Measurements from ENCODE around the gene ADIG. TPM values are rescaled to one million over a fixed set of nuclear protein-coding genes. Genes with fewer than 3 reads are reported as not detected.

Gene ADIG
- total RNA-seq, 2 experiments from 2014 or later: not detected

DNA sequence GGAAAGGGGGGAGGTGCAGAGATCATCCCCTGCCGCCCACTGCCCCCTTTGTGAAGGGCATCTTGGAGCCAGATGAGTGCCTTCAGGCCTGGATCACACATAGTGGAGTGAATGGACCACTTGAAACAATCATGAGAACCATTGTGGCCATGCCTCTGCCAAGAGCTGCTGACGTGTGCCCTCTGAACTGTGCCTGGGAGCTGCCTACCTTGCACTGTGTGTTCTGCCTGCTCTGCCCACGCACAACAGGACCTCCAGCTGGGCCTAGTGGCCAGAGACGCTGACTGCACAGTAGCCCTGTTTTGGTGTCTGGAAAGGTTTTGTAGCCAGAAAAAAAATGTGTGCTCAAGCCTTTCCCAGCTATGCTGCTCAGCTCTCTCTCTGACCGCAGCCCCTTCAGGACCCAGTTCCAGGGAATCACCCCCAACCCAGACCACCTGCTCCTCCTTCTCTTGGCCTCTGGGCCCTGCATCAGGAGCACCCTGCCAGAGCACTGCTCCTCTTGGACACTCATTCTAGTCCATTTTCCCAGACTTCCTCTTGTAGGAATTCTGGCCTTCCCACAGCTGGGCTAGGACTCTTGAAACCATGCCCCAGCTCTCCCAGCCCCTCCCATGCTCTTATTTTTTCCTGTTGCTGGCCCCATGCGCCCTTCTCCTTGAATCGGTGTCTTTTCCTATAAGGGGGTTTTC is 1.6 kb upstream of the ADIG start:
- no peak for ATAC-seq (ENCODE audit: poor library complexity)
- no peaks in the 10 kb centered on the region for H3K4me1 Mint-ChIP-seq (ENCODE audit: low read depth)
- H3K4me3 Mint-ChIP-seq: no peak overlapping the region
- no peak overlapping the region for H3K27ac ChIP-seq (ENCODE audit: low read depth in 1 of 2, low read length in 2 of 2)
- H3K4me1 ChIP-seq (ENCODE audit: insufficient read depth, low read length): no peaks in the 10 kb centered on the region
- CTCF ChIA-PET: no interaction called here
- TF ChIP-seq, protein P1, sequence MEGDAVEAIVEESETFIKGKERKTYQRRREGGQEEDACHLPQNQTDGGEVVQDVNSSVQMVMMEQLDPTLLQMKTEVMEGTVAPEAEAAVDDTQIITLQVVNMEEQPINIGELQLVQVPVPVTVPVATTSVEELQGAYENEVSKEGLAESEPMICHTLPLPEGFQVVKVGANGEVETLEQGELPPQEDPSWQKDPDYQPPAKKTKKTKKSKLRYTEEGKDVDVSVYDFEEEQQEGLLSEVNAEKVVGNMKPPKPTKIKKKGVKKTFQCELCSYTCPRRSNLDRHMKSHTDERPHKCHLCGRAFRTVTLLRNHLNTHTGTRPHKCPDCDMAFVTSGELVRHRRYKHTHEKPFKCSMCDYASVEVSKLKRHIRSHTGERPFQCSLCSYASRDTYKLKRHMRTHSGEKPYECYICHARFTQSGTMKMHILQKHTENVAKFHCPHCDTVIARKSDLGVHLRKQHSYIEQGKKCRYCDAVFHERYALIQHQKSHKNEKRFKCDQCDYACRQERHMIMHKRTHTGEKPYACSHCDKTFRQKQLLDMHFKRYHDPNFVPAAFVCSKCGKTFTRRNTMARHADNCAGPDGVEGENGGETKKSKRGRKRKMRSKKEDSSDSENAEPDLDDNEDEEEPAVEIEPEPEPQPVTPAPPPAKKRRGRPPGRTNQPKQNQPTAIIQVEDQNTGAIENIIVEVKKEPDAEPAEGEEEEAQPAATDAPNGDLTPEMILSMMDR (IDR thresholded peaks at IDR 0.05): no peak
- H3K27ac Mint-ChIP-seq: no peak overlapping the region
- H3K36me3 Mint-ChIP-seq (ENCODE audit: low read depth): peaks cover 27% of the 10 kb centered on the region
- H3K4me3 ChIP-seq (ENCODE audit: low read length): no peak overlapping the region
- POLR2A ChIA-PET: no interaction called here
- intact Hi-C loops (cut with DNase I, micrococcal nuclease): no loop called here
- DNase-seq: no peak
- no peaks in the 10 kb centered on the region for H3K9me3 ChIP-seq (ENCODE audit: control insufficient read depth in 1 of 2, insufficient read depth in 1 of 2, low read length in 2 of 2)
- H3K9me3 Mint-ChIP-seq: no peaks in the 10 kb centered on the region
- H3K36me3 ChIP-seq (ENCODE audit: insufficient read depth, low read length): peaks cover 12% of the 10 kb centered on the region
- H3K27me3 ChIP-seq (ENCODE audit: control insufficient read depth in 1 of 2, insufficient read depth in 2 of 2, low read length in 2 of 2): peaks cover 0 to 3% of the 10 kb centered on the region in 2 experiments
- no peaks in the 10 kb centered on the region for H3K27me3 Mint-ChIP-seq

DNA sequence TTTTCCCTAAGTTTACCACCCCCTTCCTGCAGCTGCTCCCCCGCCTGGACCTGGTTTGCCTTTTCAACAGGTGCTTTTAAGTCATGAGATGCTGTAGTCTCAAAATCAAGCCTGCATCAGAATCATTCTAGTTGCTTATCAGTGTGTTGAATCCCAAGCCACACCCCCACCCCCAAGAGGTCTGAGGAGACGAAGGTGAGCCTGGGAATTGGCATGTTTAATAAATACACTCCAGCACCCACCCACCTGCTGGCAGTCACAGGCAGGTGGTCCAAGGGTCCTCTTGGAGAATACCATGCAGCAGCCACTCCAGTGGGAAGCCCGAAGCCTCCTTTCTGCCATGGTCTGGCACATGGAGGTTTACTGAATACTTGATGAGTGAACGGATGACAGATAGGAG is 1.1 kb upstream of the ADIG start:
- TF ChIP-seq, protein P1 (IDR thresholded peaks at IDR 0.05): no peak
- intact Hi-C loops (cut with DNase I, micrococcal nuclease): no loop called here
- POLR2A ChIA-PET: no interaction called here

DNA sequence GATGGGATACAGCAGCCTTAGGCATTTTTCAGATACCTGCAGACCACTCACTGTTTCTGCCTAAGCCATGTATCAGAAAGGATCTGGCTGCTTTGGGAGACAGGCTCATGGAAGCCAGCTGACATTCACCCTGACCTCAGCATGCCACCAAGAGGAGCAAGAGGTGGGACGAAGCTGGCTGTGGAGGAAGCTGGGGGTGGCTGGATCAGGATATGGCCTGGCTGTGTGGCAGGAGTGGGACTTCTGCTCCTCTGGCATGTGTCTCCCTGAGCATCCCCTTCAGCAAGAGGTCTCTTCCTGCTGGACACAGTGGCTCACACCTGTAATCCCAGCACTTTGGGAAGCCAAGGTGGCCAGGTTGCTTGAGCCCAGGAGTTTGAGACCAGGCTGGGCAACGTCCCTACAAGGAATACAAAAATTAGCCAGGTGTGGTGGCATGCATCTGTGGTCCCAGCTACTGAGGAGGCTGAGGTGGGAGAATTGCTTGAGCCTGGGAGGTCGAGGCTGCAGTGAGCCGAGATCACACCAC is 897 bp downstream of the ADIG start:
- POLR2A ChIA-PET: no interaction called here
- H3K36me3 ChIP-seq (ENCODE audit: insufficient read depth, low read length): no peaks in the 10 kb centered on the region
- peaks cover 0 to 5% of the 10 kb centered on the region in 2 experiments for H3K27me3 ChIP-seq (ENCODE audit: control insufficient read depth in 1 of 2, insufficient read depth in 2 of 2, low read length in 2 of 2)
- H3K27ac ChIP-seq (ENCODE audit: low read depth in 1 of 2, low read length in 2 of 2): no peak overlapping the region
- peaks cover 0 to 7% of the 10 kb centered on the region in 2 experiments for H3K9me3 ChIP-seq (ENCODE audit: control insufficient read depth in 1 of 2, insufficient read depth in 1 of 2, low read length in 2 of 2)
- Mint-ChIP-seq H3K4me1 (ENCODE audit: low read depth) (no peaks in the 10 kb centered on the region), H3K9me3 (no peaks in the 10 kb centered on the region), H3K27ac (no peak overlapping the region), H3K27me3 (peaks cover 3% of the 10 kb centered on the region), H3K36me3 (ENCODE audit: low read depth) (peaks cover 1% of the 10 kb centered on the region), H3K4me3 (no peak overlapping the region)
- DNase-seq: no peak
- intact Hi-C loops (cut with DNase I, micrococcal nuclease): no loop called here
- CTCF ChIA-PET: no interaction called here
- no peak for ATAC-seq (ENCODE audit: poor library complexity)
- H3K4me1 ChIP-seq (ENCODE audit: insufficient read depth, low read length): no peaks in the 10 kb centered on the region
- TF ChIP-seq, protein P1 (IDR thresholded peaks at IDR 0.05): no peak
- H3K4me3 ChIP-seq (ENCODE audit: low read length): no peak overlapping the region

More for the DNA sequence above, 1.1 kb upstream of the ADIG start:
- Histone ChIP-seq H3K4me1 (ENCODE audit: insufficient read depth, low read length) (no peaks in the 10 kb centered on the region), H3K9me3 (ENCODE audit: control insufficient read depth in 1 of 2, insufficient read depth in 1 of 2, low read length in 2 of 2) (no peaks in the 10 kb centered on the region), H3K27me3 (ENCODE audit: control insufficient read depth in 1 of 2, insufficient read depth in 2 of 2, low read length in 2 of 2) (peaks cover 0 to 5% of the 10 kb centered on the region in 2 experiments), H3K36me3 (ENCODE audit: insufficient read depth, low read length) (peaks cover 6% of the 10 kb centered on the region), H3K27ac (ENCODE audit: low read depth in 1 of 2, low read length in 2 of 2) (no peak overlapping the region), H3K4me3 (ENCODE audit: low read length) (no peak overlapping the region)
- no peak for DNase-seq
- no peak overlapping the region for H3K4me3 Mint-ChIP-seq
- CTCF ChIA-PET: no interaction called here
- ATAC-seq (ENCODE audit: poor library complexity): no peak
- H3K27me3 Mint-ChIP-seq: no peaks in the 10 kb centered on the region
- H3K27ac Mint-ChIP-seq: no peak overlapping the region
- H3K9me3 Mint-ChIP-seq: no peaks in the 10 kb centered on the region
- H3K36me3 Mint-ChIP-seq (ENCODE audit: low read depth): peaks cover 21% of the 10 kb centered on the region
- H3K4me1 Mint-ChIP-seq (ENCODE audit: low read depth): no peaks in the 10 kb centered on the region

All from CD4-positive, alpha-beta T cell (primary cell).